ENCODE data around the gene MLN.

MLN gene

GRCh38 chr6:33781131-33781975 is 22.4 kb downstream of the MLN start:
- TF ChIP-seq ISL1 (CRISPR knock-in tag; IDR thresholded peaks at IDR 0.05) (no peak), ZFP3 (CRISPR knock-in tag; IDR thresholded peaks at IDR 0.05) (0 out of 2 replicates have a peak, but pooled peaks have one; percentile 26), ZC3H10 (CRISPR knock-in tag; IDR thresholded peaks at IDR 0.05) (no peak), BACH2 (CRISPR knock-in tag; IDR thresholded peaks at IDR 0.05; ENCODE audit: borderline replicate concordance) (no peak), CREB5 (CRISPR knock-in tag; IDR thresholded peaks at IDR 0.05; ENCODE audit: low read depth) (no peak), ZNF8 (CRISPR knock-in tag; IDR thresholded peaks at IDR 0.05) (no peak), ARNTL (CRISPR knock-in tag; IDR thresholded peaks at IDR 0.05; ENCODE audit: borderline replicate concordance, low read depth) (no peak)
- peak; percentile 83 for ATAC-seq

- no peak for ATAC-seq
- TF ChIP-seq TSHZ2 (CRISPR knock-in tag; IDR thresholded peaks at IDR 0.05), result no peak
- TF ChIP-seq ISL1 (CRISPR knock-in tag; IDR thresholded peaks at IDR 0.05), result no peak
- no peak for TF ChIP-seq CREB5 (CRISPR knock-in tag; IDR thresholded peaks at IDR 0.05; ENCODE audit: low read depth)
- TF ChIP-seq SNAI2 (CRISPR knock-in tag; IDR thresholded peaks at IDR 0.05), result no peak
- no peak for TF ChIP-seq GLIS3 (CRISPR knock-in tag; IDR thresholded peaks at IDR 0.05)
- no peak for TF ChIP-seq ESRRG (CRISPR knock-in tag; IDR thresholded peaks at IDR 0.05)
- TF ChIP-seq PATZ1 (CRISPR knock-in tag; IDR thresholded peaks at IDR 0.05; ENCODE audit: borderline replicate concordance), result no peak
- no peak for TF ChIP-seq ZNF70 (CRISPR knock-in tag; IDR thresholded peaks at IDR 0.05)
- no peak for TF ChIP-seq ZC3H10 (CRISPR knock-in tag; IDR thresholded peaks at IDR 0.05)
- no peak for TF ChIP-seq ZNF565 (CRISPR knock-in tag; conservative IDR thresholded peaks at IDR 0.05; ENCODE audit: low read depth)
- TF ChIP-seq POU6F1 (CRISPR knock-in tag; IDR thresholded peaks at IDR 0.05; ENCODE audit: borderline replicate concordance, low read depth), result no peak
- TF ChIP-seq TOX (CRISPR knock-in tag; IDR thresholded peaks at IDR 0.05; ENCODE audit: borderline replicate concordance), result no peak
- no peak for TF ChIP-seq ZNF8 (CRISPR knock-in tag; IDR thresholded peaks at IDR 0.05)
- TF ChIP-seq PPARA (CRISPR knock-in tag; IDR thresholded peaks at IDR 0.05; ENCODE audit: borderline replicate concordance), result no peak
- TF ChIP-seq TCF4 (CRISPR knock-in tag; IDR thresholded peaks at IDR 0.05; ENCODE audit: borderline replicate concordance), result no peak
- TF ChIP-seq CSRNP3 (CRISPR knock-in tag; IDR thresholded peaks at IDR 0.05), result no peak
Observed at GRCh38 chr6:33779895-33780294, 23.9 kb downstream of the MLN start.
